Tibial nerve (tissue), 3 donors: ENCODE results near the gene ARRB2.

Source experiments
- POLR2A ChIP-seq, 2 donors: fragments of 450-650 bp; IDR thresholded peaks; one replicate each; pipeline ENCODE4 v1.6.1; 2017; ENCODE audit warnings: antibody characterized with exemption in 2 of 2, mild to moderate bottlenecking in 2 of 2, moderate library complexity in 2 of 2
- TF ChIP-seq, protein P1 (sequence below), 5 experiments: fragments of 200-600 bp in 3 of 5; fragments of 450-650 bp in 2 of 5; sonication (generic) in 3 of 5; IDR thresholded peaks; one replicate each; pipeline ENCODE4 v1.5.1; 2016 to 2019; ENCODE audit warnings: antibody characterized with exemption in 5 of 5, mild to moderate bottlenecking in 3 of 5, moderate library complexity in 2 of 5

DNA sequence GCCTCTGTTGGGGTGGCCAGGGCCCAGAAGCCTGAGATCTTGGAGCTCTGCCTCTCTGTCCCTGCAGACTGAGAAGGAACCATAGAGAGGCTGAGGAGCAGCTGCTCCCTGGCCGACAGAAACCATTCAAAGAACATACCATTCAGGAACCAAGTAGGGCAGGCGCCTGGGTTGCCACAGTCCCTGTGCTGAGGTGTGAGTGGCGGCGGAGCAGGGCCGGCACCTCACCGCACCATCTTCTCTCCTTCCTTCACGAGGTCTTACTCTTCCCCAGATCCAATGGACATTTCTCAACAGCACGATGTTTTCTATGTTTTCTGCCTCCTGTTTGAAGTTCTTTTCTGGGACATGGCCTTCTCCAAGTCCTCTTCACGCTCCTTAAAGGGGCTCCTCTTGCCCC lies 46.2 kb upstream of the ARRB2 start:
- TF ChIP-seq, protein P1, sequence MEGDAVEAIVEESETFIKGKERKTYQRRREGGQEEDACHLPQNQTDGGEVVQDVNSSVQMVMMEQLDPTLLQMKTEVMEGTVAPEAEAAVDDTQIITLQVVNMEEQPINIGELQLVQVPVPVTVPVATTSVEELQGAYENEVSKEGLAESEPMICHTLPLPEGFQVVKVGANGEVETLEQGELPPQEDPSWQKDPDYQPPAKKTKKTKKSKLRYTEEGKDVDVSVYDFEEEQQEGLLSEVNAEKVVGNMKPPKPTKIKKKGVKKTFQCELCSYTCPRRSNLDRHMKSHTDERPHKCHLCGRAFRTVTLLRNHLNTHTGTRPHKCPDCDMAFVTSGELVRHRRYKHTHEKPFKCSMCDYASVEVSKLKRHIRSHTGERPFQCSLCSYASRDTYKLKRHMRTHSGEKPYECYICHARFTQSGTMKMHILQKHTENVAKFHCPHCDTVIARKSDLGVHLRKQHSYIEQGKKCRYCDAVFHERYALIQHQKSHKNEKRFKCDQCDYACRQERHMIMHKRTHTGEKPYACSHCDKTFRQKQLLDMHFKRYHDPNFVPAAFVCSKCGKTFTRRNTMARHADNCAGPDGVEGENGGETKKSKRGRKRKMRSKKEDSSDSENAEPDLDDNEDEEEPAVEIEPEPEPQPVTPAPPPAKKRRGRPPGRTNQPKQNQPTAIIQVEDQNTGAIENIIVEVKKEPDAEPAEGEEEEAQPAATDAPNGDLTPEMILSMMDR (IDR thresholded peaks at IDR 0.05), result no peak
- TF ChIP-seq POLR2A (IDR thresholded peaks at IDR 0.05), result no peak
